GM12891 (cell line): Measurements from ENCODE around the gene KCNMA1.

ENCODE experiments used
- POLR2A ChIP-seq: IDR thresholded peaks from 2 replicates; pipeline ENCODE4 v1.6.1; 2011; ENCODE audit warnings: low read depth, low read length, control low read depth
- POLR2AphosphoS5 ChIP-seq: IDR thresholded peaks from 2 replicates; pipeline ENCODE4 v1.6.1; 2011; ENCODE audit warnings: low read depth, low read length, control low read depth
- TAF1 ChIP-seq: IDR thresholded peaks from 2 replicates; pipeline ENCODE4 v1.6.1; 2011; ENCODE audit warnings: low read depth, low read length, control low read depth

- no peak for TF ChIP-seq POLR2A
- TF ChIP-seq POLR2AphosphoS5: no peak
- no peak for TF ChIP-seq TAF1
These were observed 622.2 kb downstream of the KCNMA1 start for GRCh38 chr10:77015360-77015759.
